GM12874 (cell line): Measurements from ENCODE around the gene TBK1.

ENCODE experiments used
- CTCF ChIP-seq: IDR thresholded peaks from 2 replicates; pipeline ENCODE4 v1.5.1; 2011; ENCODE audit warnings: low read depth, mild to moderate bottlenecking, control low read depth, low read length, moderate library complexity; ENCODE audit not compliant: insufficient read depth

TBK1 gene

GRCh38 chr12:64497903-64498302 lies 46.0 kb downstream of the TBK1 start:
- TF ChIP-seq CTCF = no peak

DNA sequence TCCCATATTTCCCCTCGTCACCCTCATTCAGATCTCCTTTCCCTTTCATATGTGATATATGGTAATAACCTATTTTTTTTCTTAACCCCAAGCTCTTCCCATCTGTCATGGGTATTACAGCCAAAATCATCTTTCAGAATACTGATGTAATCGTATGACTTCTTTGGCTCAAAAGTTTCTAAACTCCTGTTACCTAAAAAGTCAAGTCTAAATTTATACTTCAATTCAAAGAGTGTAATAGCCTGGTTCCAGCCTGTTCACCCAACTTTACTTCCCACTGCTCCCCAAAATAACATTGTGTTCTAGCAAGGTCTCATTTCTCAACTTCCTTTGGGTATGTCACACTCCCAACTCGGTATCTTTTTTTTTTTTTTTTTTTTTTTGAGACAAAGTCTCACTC lies 48.5 kb downstream of the TBK1 start:
- TF ChIP-seq CTCF = no peak

GRCh38 chr12:64501486-64501885 lies 49.6 kb downstream of the TBK1 start:
- no peak for TF ChIP-seq CTCF

GRCh38 chr12:64506955-64507354 lies 55.0 kb downstream of the TBK1 start:
- TF ChIP-seq CTCF = no peak

DNA sequence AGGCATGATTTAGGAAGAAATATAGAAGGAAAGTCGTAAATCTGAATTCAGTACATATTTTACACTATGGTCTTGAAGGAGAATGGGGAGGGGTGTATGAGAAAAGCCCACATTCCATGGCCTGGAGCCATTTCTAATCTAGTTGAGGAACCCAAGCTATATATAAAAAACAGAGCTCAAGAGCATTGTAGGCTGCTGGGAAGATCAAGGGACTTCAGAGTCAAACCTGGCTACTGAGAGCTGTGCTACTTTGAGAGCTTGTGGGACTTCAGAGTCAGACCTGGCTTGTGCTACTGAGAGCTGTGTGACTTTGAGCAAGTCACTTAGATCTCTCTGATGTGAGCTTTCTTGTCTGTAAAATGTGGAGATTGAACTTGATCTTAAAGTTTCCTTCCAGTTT lies 58.7 kb downstream of the TBK1 start:
- TF ChIP-seq CTCF = no peak

- no peak for TF ChIP-seq CTCF
These were observed 66.5 kb downstream of the TBK1 start for GRCh38 chr12:64518396-64518795.

DNA sequence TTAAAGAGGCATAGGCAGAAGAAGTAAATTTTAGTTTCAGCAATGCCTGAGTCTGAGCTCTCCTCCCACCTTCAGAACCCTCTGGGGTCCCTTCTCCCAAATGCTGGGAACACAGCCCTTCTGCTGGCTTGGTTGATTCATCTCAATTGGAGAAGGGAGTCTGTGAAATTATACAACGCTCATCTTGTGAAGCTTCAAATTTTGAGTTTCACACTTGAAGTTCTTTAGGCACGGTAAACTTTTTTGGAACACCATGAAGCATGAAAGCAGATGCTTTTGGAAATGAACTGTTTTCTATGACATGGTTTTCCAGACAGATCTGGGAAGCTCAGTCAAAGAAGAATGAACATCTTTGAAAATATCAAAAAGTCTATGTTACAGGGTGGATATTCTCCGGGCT lies 69.9 kb downstream of the TBK1 start:
- no peak for TF ChIP-seq CTCF

- TF ChIP-seq CTCF = no peak
These were observed 70.4 kb downstream of the TBK1 start for GRCh38 chr12:64522316-64522715.
